Transverse colon (tissue), 4 donors: ENCODE results near the gene NCK2. TPM values are rescaled to one million over a fixed set of nuclear protein-coding genes. Genes with fewer than 3 reads are reported as not detected.

Experiments
- DNase-seq: peaks from one replicate; pipeline ENCODE4 v3.0.0-alpha.2; 2019
- H3K27ac ChIP-seq, 4 donors: fragments of 200-600 bp; sonication (generic); 2 replicates each; pipeline ENCODE4 v1.5.1; 2016 to 2018; ENCODE audit warnings: inconsistent platforms in 4 of 4
- H3K27me3 ChIP-seq: fragments of 200-600 bp; sonication (generic); 2 replicates; pipeline ENCODE4 v1.5.1; 2017; ENCODE audit warnings: inconsistent platforms
- H3K36me3 ChIP-seq, 4 donors: fragments of 200-600 bp; sonication (generic); 2 replicates each; pipeline ENCODE4 v1.5.1; 2017 to 2019; ENCODE audit warnings: inconsistent platforms in 4 of 4
- H3K4me1 ChIP-seq, 4 donors: fragments of 200-600 bp; sonication (generic); 2 replicates each; pipeline ENCODE4 v1.5.1; 2017 to 2020; ENCODE audit warnings: inconsistent platforms in 4 of 4
- H3K4me3 ChIP-seq, 4 donors: fragments of 200-600 bp; sonication (generic); 1 replicate in 1 of 4; 2 replicates in 3 of 4; pipeline versions ENCODE4 v1.5.1 to v1.6.1; 2017 to 2019; ENCODE audit warnings: inconsistent platforms in 4 of 4
- H3K9me3 ChIP-seq, 2 donors: fragments of 200-600 bp; sonication (generic); 2 replicates each; pipeline ENCODE4 v1.5.1; 2017 to 2019; ENCODE audit warnings: inconsistent platforms in 2 of 2
- EP300 ChIP-seq: sonication (generic); formaldehyde crosslinking; IDR thresholded peaks from one replicate; pipeline ENCODE4 v1.6.1; 2017; ENCODE audit warnings: antibody characterized with exemption, low read depth
- POLR2A ChIP-seq: fragments of 450-650 bp; IDR thresholded peaks from one replicate; pipeline ENCODE4 v1.6.1; 2016; ENCODE audit warnings: antibody characterized with exemption, mild to moderate bottlenecking, moderate library complexity
- POLR2AphosphoS5 ChIP-seq, 3 donors: sonication (generic); formaldehyde crosslinking; IDR thresholded peaks; one replicate each; pipeline ENCODE4 v1.6.1; 2016; ENCODE audit warnings: antibody characterized with exemption in 3 of 3
- WGBS, 2 donors: methylation state at CpG; one replicate each; pipeline ENCODE4 v1.1.5; 2018; ENCODE audit warnings: low coverage in 1 of 2; 5-methylcytosine and 5-hydroxymethylcytosine counted together
- in situ Hi-C, 4 donors: fragments of 200-750 bp; cut with MboI; loops; one replicate each; pipeline versions ENCODE4 v1.15.0 to v1.15.1; 2017; ENCODE audit warnings: low sequenced_read_pairs in 3 of 4, low pct_ligation_motif_present in 1 of 4, low pct_unique_long_range_greater_than_20kb in 1 of 4
- intact Hi-C: fragments of 100-400 bp; cut with DNase I; formaldehyde crosslinking; loops from one replicate; pipeline ENCODE4 v1.15.1; 2023; ENCODE audit warnings: low total_unique reads
- total RNA-seq, 4 donors: library from RNA; depleted of rRNA; stranded (reverse); fragments of >200 nt; gene quantifications; one replicate each; pipeline ENCODE4 v1.1.0, GENCODE V29; 2016
- TF ChIP-seq, protein P1 (sequence below), 5 experiments: fragments of 200-600 bp in 3 of 5; fragments of 450-650 bp in 2 of 5; sonication (generic) in 3 of 5; IDR thresholded peaks; 1 replicate in 2 of 5; 2 replicates in 3 of 5; pipeline ENCODE4 v1.5.1; 2016 to 2017; ENCODE audit warnings: antibody characterized with exemption in 5 of 5, inconsistent platforms in 3 of 5, mild to moderate bottlenecking in 2 of 5, moderate library complexity in 1 of 5

The NCK2 gene
- total RNA-seq, 4 donors from 2014 or later: 42.2 to 74.1 (median 59.9) TPM

DNA sequence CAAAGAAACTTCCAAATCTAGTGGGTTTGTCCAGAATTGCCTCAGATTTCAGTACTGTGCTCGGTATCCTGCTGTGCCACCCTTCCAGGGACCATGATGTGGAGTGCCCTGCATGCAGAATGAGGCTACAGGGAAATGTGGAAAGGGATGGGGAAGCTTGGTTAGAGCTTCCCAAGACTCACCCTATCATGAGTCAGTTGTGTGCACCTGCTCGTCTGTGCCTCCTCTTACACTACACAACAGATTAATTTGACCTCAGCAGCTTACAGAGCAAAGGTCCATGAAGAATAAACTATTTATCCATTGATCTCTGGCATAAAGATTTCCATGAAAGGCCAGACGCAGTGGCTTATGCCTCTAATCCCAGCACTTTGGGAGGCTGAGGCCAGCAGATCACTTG lies 21.3 kb upstream of the NCK2 start:
- WGBS, 2 donors: 50 to 64% methylated on average over 1 to 3 of the region's 3 CpGs
- H3K4me1 ChIP-seq: no peaks in the 10 kb centered on the region
- no peaks in the 10 kb centered on the region for H3K36me3 ChIP-seq
- no peak for DNase-seq
- no peak overlapping the region for H3K27ac ChIP-seq
- in situ Hi-C loops (no loop called here), intact Hi-C loops (no loop called here)
- peaks cover 0 to 4% of the 10 kb centered on the region in 2 donors for H3K9me3 ChIP-seq
- TF ChIP-seq EP300: no peak
- TF ChIP-seq, protein P1, sequence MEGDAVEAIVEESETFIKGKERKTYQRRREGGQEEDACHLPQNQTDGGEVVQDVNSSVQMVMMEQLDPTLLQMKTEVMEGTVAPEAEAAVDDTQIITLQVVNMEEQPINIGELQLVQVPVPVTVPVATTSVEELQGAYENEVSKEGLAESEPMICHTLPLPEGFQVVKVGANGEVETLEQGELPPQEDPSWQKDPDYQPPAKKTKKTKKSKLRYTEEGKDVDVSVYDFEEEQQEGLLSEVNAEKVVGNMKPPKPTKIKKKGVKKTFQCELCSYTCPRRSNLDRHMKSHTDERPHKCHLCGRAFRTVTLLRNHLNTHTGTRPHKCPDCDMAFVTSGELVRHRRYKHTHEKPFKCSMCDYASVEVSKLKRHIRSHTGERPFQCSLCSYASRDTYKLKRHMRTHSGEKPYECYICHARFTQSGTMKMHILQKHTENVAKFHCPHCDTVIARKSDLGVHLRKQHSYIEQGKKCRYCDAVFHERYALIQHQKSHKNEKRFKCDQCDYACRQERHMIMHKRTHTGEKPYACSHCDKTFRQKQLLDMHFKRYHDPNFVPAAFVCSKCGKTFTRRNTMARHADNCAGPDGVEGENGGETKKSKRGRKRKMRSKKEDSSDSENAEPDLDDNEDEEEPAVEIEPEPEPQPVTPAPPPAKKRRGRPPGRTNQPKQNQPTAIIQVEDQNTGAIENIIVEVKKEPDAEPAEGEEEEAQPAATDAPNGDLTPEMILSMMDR (IDR thresholded peaks at IDR 0.05): no peak
- no peak for TF ChIP-seq POLR2A
- TF ChIP-seq POLR2AphosphoS5 (IDR thresholded peaks at IDR 0.05): no peak
- H3K27me3 ChIP-seq: no peaks in the 10 kb centered on the region
- H3K4me3 ChIP-seq: no peak overlapping the region

- DNase-seq: no peak
- Histone ChIP-seq H3K4me1 (no peaks in the 10 kb centered on the region), H3K36me3 (no peaks in the 10 kb centered on the region), H3K27ac (no peak overlapping the region), H3K27me3 (no peaks in the 10 kb centered on the region), H3K4me3 (no peak overlapping the region), H3K9me3 (peaks cover 0 to 4% of the 10 kb centered on the region in 2 donors)
- TF ChIP-seq, protein P1 (IDR thresholded peaks at IDR 0.05): no peak
- TF ChIP-seq EP300 (no peak), POLR2AphosphoS5 (IDR thresholded peaks at IDR 0.05) (no peak), POLR2A (no peak)
- 73 to 87% methylated on average over 5 of the region's 5 CpGs for WGBS, 2 donors
- in situ Hi-C loops (no loop called here), intact Hi-C loops (no loop called here)
These were observed 19.3 kb upstream of the NCK2 start for GRCh38 chr2:105725388-105725787.

- no peaks in the 10 kb centered on the region for H3K36me3 ChIP-seq
- in situ Hi-C loops: no loop called here
- peaks cover 0 to 6% (median 0%) of the 10 kb centered on the region in 4 donors for H3K4me1 ChIP-seq
- no peaks in the 10 kb centered on the region for H3K27me3 ChIP-seq
- H3K9me3 ChIP-seq: peaks cover 0 to 4% of the 10 kb centered on the region in 2 donors
- no peak for DNase-seq
- WGBS, 2 donors: 52 to 60% methylated on average over 1 of the region's 1 CpG
- no peak for TF ChIP-seq EP300
- no peak for TF ChIP-seq POLR2AphosphoS5 (IDR thresholded peaks at IDR 0.05)
- no peak for TF ChIP-seq POLR2A
- TF ChIP-seq, protein P1 (IDR thresholded peaks at IDR 0.05): no peak
- intact Hi-C loops: no loop called here
- H3K27ac ChIP-seq: no peak overlapping the region
- H3K4me3 ChIP-seq: no peak overlapping the region
These were observed 14.5 kb upstream of the NCK2 start for GRCh38 chr2:105730170-105730569.

DNA sequence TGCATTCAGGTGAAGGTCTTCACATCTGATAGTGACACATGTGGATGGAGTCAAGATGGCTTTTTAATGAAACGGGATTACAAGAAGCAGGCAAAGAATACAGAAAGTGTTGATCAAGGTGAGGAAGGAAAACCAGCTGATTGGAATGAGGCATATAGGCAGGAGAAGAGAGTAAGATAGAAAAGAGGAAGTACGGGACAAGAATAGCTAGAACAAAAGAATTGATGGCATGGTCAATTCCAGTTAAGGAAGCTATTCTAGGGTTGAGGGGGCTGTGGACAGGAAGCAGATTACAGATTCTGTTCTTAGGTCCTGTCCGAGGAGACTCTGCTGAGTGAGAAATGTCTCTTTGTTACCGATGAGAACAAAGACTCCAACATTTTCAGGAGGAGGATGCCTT lies 13.2 kb upstream of the NCK2 start:
- Histone ChIP-seq H3K9me3 (peaks cover 0 to 4% of the 10 kb centered on the region in 2 donors), H3K4me1 (peaks cover 0 to 6% (median 0%) of the 10 kb centered on the region in 4 donors), H3K27me3 (no peaks in the 10 kb centered on the region), H3K36me3 (no peaks in the 10 kb centered on the region), H3K4me3 (no peak overlapping the region), H3K27ac (no peak overlapping the region)
- intact Hi-C loops: no loop called here
- no peak for DNase-seq
- in situ Hi-C loops: no loop called here
- no peak for TF ChIP-seq EP300
- no peak for TF ChIP-seq POLR2AphosphoS5 (IDR thresholded peaks at IDR 0.05)
- TF ChIP-seq POLR2A: no peak
- TF ChIP-seq, protein P1 (IDR thresholded peaks at IDR 0.05): no peak
- whole genome bisulfite sequencing, 2 donors: 54 to 71% methylated on average over 4 of the region's 4 CpGs
